ENCODE measurements around the gene PAAF1. TPM values are rescaled to one million over a fixed set of nuclear protein-coding genes. Genes with fewer than 3 reads are reported as not detected.

Gene PAAF1
- total and polyA plus RNA-seq, 10 of the 15 experiments (the other 5 are each of a cell fraction or from before 2014, with no cell fraction given) = 13.7 to 70.6 (median 29.1) TPM

GRCh38 chr11:73978576-73979086 is 101.8 kb downstream of the PAAF1 start:
- SMC1A ChIA-PET (ENCODE audit: uncharacterized antibody, unreplicated experiment) = interaction anchor here (1.4 to 5.5 kb wide), 8 partner anchors 12 to 277 kb away, joined by 5 to 49 read pairs (median 15); partner anchors contain the start of genes C2CD3 and PPME1
- H3K4me2 ChIP-seq (ENCODE audit: control insufficient read depth, insufficient read depth) = peak overlapping the region; percentile 57
- H3K36me3 ChIP-seq (ENCODE audit: control insufficient read depth in 2 of 2, insufficient read depth in 2 of 2, low read length in 1 of 2) = peaks cover 28 to 30% of the 10 kb centered on the region in 2 experiments
- RAD21 ChIA-PET (ENCODE audit: unreplicated experiment) = interaction anchor here (2.8 to 5.1 kb wide), 4 partner anchors 11 to 17 kb away, joined by 17 to 47 read pairs (median 27); no protein-coding TSS in a partner anchor
- POLR2A ChIA-PET = interaction anchor here (1.7 to 4.3 kb wide), 2 partner anchors 12 to 18 kb away, joined by 5 to 41 read pairs; no protein-coding TSS in a partner anchor
- H3K79me2 ChIP-seq (ENCODE audit: control insufficient read depth, insufficient read depth, low read length) = peaks cover 47% of the 10 kb centered on the region
- no peaks in the 10 kb centered on the region for H3K27me3 ChIP-seq (replicated peaks in 1 of 2; ENCODE audit: control insufficient read depth in 2 of 2, insufficient read depth in 2 of 2, low read length in 1 of 2)
- WGBS (ENCODE audit: insufficient coverage, insufficient replicate concordance, low lambda C conversion rate, missing lambda C conversion rate) = 95% methylated on average over 3 of the region's 3 CpGs
- FAIRE-seq (no peak), ATAC-seq (no peak), DNase-seq (ENCODE audit: low read depth, low spot score) (no peak)
- H2AFZ ChIP-seq (ENCODE audit: control insufficient read depth, low read depth, low read length) = no peak overlapping the region
- BruUV-seq (replicated peaks) = no TSS peak
- TF ChIP-seq NFYA (IDR thresholded peaks at IDR 0.05; ENCODE audit: borderline replicate concordance, low read depth, low read length) = no peak
- TF ChIP-seq RBBP5 (conservative IDR thresholded peaks at IDR 0.05) = no peak
- no peak for TF ChIP-seq STAT3 (IDR thresholded peaks at IDR 0.05; ENCODE audit: low read depth, low read length)
- no peak for TF ChIP-seq CREB1 (IDR thresholded peaks at IDR 0.05; ENCODE audit: low read depth)
- TF ChIP-seq SMAD5 (IDR thresholded peaks at IDR 0.05; ENCODE audit: low read depth) = 0 out of 2 replicates have a peak, but pooled peaks have one; percentile 7
- no peak overlapping the region for H3K9ac ChIP-seq (ENCODE audit: control insufficient read depth, insufficient read depth, low read length)
- H3K27ac ChIP-seq (ENCODE audit: control insufficient read depth, insufficient read depth) = peak overlapping the region; percentile 85
- CTCF ChIA-PET = interaction anchor here (0.7 to 4.0 kb wide), 3 partner anchors 13 to 22 kb away, joined by 4 to 48 read pairs (median 9); no protein-coding TSS in a partner anchor
- in situ Hi-C loops (cut with MboI) = no loop called here
- H3K9me3 ChIP-seq (replicated peaks; ENCODE audit: control insufficient read depth, insufficient read depth, low read length) = no peaks in the 10 kb centered on the region
- intact Hi-C loops (cut with micrococcal nuclease; ENCODE audit: unreplicated experiment) = no loop called here
- H4K20me1 ChIP-seq (ENCODE audit: control insufficient read depth, insufficient read depth) = no peaks in the 10 kb centered on the region
- peaks cover 27% of the 10 kb centered on the region for H3K4me1 ChIP-seq (ENCODE audit: control insufficient read depth, insufficient read depth, low read length)
- H3K4me3 ChIP-seq = peak overlapping the region; percentile 89; the same call in 1 of the 2 replicates
